Measurements from ENCODE around the gene CCL25.
"Not testable (repeated sequence)": the region's sequence is repeated elsewhere in the genome, so short reads cannot be mapped to it uniquely, and the experiment has no call there.

The CCL25 gene, protein sequence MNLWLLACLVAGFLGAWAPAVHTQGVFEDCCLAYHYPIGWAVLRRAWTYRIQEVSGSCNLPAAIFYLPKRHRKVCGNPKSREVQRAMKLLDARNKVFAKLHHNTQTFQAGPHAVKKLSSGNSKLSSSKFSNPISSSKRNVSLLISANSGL

DNA sequence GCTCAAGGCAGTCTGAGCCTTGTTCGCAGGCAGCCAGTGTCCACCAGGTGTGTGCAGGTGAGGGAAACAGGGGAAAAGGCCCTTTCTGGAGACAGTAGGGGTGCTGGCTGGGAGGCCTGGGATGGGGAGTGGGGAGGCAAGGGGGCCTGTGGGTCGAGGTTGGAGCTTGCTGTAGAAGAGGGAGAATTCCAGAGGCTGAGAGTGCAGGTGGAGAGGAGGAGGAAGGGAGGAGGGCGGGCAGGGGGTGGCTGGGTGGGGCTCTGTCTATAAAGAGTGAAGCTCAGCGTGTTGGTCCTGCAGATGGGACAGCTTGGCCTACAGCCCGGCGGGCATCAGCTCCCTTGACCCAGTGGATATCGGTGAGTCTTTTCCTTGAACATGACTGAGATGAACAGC is at the start of gene CCL25:
Gene CCL25 (plus strand): TSS at position 297 of the 396 bp plus-strand sequence. CDS start 290 bp downstream, outside the sequence.
- no peak for DNase-seq

- no peak for DNase-seq
Observed at GRCh38 chr19:8004001-8004400, 48.6 kb upstream of the CCL25 start.

- peak; percentile 37 for DNase-seq
Observed at GRCh38 chr19:8004723-8005513, 47.6 kb upstream of the CCL25 start.

DNA sequence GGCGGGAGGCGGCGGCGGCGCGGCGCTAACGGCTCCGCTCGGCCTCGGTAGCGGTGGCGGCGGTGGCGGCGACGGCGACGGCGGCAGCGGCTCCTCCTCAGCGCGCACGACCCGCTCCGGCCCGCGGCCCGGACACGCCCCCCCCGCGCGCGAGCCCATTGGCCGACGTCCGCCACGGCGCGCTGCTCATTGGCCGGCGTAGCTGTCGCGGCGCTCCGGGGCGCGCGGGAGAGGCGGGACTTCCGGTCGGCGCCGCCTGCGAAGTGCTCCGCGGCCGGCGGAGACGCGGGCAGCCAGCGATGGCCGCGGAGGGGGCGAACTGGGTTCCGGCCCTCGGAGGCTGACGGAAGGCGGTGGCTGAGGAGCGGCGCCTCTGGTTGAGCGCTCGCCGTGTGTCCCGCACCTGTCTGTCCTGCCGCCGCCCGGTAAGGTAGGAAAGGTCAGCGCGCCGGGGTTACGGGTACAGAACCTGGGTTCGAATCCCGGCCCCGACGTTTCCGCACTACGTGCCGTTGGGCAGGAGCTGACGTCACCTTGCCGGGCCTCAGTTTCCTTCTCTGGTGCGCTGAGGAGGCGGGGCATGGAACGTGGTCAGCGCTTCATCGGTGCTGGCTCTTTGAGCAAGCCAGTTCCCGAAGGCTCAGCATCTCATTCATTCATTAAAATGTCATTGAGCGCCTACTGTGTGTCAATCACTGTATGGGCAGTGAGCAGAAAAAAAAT is 46.9 kb upstream of the CCL25 start, which contains the start of gene ELAVL1:
Gene ELAVL1 (minus strand): TSS at position 108 of the 723 bp plus-strand sequence. CDS start 13,826 bp downstream, outside the sequence.
- DNase-seq, result peak; percentile 92

- peak; percentile 47 for DNase-seq
Observed at GRCh38 chr19:8017808-8018207, 34.8 kb upstream of the CCL25 start.

- no peak for DNase-seq
Observed at GRCh38 chr19:8020681-8021080, 31.9 kb upstream of the CCL25 start.

- no peak for DNase-seq
Observed at GRCh38 chr19:8021374-8021773, 31.2 kb upstream of the CCL25 start.

GRCh38 chr19:8022275-8022674 is 30.3 kb upstream of the CCL25 start:
- DNase-seq, result no peak

DNA sequence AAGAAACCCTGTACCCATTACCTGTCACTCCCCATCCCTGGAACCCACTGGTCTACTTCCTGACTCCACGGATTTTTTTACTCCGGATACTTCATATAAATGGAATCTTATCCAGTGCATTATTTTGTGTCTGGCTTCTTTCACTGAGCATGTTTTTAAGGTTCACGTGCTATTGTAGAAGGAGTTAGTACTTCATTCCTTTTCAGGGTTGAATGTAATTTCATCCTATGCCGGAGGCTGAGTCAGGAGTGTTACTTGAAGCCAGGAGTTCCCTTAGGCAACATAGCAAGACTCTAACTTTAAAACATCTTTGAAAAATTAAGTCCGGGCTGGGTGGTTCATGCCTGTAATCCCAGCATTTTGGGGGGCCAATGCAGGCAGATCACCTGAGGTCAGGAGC is 29.2 kb upstream of the CCL25 start:
- DNase-seq, result no peak

DNA sequence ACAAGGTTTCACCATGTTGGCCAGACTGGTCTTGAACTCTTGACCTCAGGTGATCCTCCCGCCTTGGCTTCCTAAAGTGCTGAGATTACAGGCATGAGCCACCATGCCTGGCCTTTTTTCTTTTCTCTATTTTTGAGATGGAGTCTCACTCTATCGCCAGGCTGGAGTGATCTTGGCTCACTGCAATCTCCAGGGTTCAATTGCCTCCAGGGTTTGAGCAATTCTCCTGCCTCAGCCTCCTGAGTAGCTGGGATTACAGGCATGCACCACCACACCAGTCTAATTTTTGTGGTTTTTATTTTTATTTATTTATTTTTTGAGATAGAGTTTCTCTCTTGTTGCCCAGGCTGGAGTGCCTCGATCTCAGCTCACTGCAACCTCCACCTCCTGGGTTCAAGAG is 28.3 kb upstream of the CCL25 start:
- not testable (repeated sequence) for DNase-seq

DNA sequence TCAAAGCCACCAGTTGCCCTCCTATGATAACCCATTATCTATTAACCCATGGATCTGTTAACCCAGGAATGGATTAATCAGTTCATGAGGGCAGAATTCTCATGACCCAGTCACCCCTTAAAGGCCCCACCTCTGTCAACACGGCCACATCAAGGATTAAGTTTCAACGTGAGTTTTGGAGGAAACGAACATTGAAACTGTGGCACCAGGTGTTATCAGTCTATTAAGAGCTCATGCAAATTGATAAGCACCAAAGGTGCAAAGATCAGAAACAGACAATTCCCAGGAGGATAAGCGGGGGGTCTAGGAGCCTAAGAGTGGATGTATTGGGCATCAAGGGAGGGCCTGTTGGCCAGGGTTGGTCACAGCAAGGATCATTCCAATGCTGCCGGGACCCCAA is 27.2 kb upstream of the CCL25 start:
- DNase-seq, result no peak

DNA sequence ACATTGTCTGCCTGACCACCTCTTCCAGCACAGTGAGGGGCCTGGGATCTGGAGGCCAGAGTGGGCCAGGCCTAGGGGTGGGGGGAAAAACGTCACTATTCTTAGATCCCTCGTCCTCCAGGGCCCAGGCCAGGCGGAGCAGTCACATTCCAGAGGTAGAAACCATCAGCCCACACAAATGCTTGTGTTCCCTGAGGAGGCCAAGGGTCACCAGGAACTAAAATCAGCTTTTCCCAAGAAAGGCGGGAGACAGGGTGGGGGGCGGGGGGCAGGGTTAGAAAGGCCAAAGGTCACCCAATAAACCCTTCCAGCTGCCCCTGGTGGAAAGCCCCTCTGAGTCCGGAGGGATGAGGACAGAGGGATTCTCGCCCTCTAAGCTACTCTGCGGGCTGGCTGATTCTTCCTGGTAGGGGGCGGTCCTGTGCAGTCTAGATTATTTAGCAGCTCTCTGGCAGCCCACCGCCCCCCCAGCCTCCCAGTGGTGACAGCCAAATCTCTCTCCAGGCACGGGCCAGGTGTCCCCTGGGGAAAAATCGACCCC is 23.5 kb upstream of the CCL25 start:
- DNase-seq, result no peak

DNA sequence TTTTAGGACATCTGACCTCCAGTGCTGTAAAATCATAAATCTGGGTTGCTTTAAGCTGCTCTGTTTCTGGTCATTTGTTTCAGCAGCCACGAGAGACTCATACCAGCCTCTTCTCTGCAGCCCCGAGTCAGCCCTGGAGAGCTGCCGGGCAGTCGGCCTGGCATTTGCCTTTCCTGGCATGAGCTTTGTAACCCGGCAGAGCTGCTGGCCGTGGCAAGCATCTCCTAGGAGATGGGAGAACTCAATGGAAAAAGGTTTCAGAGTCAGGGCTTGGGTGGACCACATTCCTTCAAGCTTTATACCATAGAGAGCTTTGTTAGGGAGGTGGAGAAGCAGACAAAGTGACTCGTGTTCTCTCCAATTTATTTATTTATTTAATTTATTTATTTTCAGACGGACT is 21.6 kb upstream of the CCL25 start:
- DNase-seq, result no peak

- not testable (repeated sequence) for DNase-seq
Observed at GRCh38 chr19:8033287-8034177, 19.0 kb upstream of the CCL25 start.

DNA sequence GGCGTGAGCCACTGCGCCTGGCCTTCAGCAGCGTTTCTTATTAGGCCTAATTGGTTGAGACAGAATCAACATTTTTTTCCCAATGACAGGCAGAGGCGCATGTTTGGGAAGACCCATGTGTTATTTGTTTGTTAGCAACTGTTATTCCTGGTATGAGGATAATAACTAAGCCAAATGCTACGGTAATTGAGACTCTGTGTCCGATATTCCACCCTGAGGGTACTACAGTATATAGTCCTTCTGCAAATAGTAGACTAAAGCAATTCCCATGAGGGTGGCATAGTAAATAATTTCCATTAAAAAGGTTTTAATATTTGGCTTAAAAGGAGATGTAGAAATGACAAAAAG is 18.4 kb upstream of the CCL25 start:
- no peak for DNase-seq

DNA sequence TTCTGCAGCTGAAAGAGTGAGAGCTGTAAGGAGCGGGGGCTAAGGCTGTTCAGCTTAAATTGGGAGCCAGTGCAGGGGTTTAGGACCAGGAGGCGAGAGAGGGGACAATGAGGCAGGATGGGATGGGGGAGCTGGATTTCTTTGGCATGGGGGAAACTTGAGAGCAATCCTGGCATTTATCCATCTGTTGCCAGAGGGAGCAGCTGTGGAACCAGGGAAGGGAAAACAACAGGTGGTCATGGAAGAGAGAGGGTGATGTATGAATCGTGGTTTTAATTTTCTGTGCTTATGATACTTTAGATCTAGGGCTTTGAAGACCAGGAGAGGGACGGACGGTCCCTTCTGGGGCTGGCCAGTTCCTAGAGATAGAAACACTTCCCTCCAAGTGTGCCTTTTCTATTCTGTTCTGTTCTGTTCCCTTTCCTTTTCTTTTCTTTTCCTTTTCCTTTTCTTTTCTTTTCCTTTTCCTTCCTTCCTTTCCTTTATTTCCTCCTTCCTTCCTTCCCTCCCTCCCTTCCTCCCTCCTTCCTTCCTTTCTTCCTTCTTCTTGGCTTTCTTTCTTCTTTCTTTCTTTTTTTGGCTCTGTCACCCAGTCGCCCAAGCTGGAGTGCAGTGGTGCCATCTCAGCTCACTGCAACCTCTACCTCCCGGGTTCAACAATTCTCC is 16.0 kb upstream of the CCL25 start:
- DNase-seq, result no peak

- no peak for DNase-seq
Observed at GRCh38 chr19:8038815-8039214, 13.7 kb upstream of the CCL25 start.

DNA sequence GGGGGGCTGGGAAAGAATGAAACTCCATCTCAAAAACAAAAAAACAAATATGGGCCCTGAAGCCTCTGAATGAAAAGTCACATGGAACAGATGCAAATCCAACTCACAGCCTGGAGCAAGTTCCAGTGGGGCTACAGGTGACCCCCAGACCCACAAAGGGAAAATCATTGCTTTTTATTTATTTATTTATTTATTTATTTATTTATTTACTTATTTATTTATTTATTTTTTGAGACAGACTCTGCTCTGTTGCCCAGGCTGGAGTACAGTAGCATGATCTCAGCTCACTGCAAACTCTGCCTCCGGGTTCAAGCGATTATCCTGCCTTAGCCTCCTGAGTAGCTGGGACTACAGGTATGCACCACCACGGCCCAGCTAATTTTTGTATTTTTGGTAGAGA is 13.3 kb upstream of the CCL25 start:
- DNase-seq, result no peak

GRCh38 chr19:8041531-8041931 is 11.0 kb upstream of the CCL25 start:
- no peak for DNase-seq

- DNase-seq, result no peak
Observed at GRCh38 chr19:8042900-8043299, 9.7 kb upstream of the CCL25 start.

DNA sequence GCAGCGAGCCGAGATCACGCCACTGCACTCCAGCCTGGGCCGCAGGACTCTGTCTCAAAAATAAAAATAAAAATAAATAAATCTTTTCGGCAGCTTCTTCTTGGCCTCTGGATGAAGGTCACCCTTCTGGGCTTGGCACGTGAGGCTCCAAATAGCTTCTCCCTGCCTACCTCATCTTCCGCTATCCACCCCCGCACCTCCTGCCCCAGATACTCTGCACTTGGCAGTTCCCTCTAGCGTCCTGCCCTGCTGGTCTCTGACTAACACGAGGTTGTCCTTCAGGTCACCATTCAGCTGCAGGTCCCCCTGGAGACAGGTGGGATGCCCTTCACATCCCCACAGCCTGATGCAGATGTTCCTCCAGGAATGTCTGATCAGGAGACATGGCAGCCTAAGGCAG is 8.5 kb upstream of the CCL25 start:
- DNase-seq, result no peak

All from CD4-positive, alpha-beta T cell treated with Interleukin-12 subunit alpha and Interleukin-12 subunit beta, for 1 hour (primary cell).